Measurements from ENCODE around the gene TSSK2. TPM values are rescaled to one million over a fixed set of nuclear protein-coding genes. Genes with fewer than 3 reads are reported as not detected.
A peak's percentile ranks its signal among the peaks of the same experiment; 100 is the strongest.

TSSK2 gene
- total and polyA plus RNA-seq, 2 experiments from 2014 or later, result not detected

GRCh38 chr22:19139974-19140373 is 8.9 kb downstream of the TSSK2 start (continued):
- TF ChIP-seq REST (IDR thresholded peaks at IDR 0.05; ENCODE audit: unreplicated experiment) (no peak), STAT1 (IDR thresholded peaks at IDR 0.05; ENCODE audit: unreplicated experiment) (no peak), NANOG (IDR thresholded peaks at IDR 0.05; ENCODE audit: borderline replicate concordance) (no peak)

DNA sequence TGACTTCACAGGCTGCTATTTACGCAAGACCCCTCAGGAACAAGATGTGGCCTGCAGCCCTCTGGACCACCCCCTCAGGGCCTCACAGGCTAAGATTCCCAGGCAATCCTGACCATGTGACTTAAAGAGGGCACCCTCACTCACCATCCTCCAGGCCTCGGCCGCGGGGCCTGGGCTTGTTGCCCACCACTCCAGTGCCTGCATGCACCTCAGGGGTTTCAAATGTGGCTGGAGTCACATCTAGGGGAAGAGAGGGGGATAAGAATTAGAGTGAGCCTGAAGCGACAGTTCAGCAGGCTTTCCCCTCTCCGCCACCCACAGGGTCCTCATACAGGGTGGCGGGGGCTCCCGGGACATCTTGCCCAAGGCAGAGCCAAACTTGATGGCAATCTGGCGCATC is 11.3 kb downstream of the TSSK2 start:
- Mint-ChIP-seq H3K9me3 (no peaks in the 10 kb centered on the region), H3K27me3 (ENCODE audit: insufficient read depth, low read depth, poor library complexity) (peaks cover 26% of the 10 kb centered on the region), H3K4me1 (peaks cover 18% of the 10 kb centered on the region), H3K27ac (no peak overlapping the region), H3K36me3 (ENCODE audit: low read depth) (peaks cover 32% of the 10 kb centered on the region), H3K4me3 (peak overlapping the region; percentile 54; the same call in 2 of the 3 replicates)
- ATAC-seq, result no peak
- peaks cover 26% of the 10 kb centered on the region for H3K27me3 ChIP-seq (ENCODE audit: insufficient read depth)
- H3K4me3 ChIP-seq, result no peak overlapping the region
- TF ChIP-seq POLR2AphosphoS5 (IDR thresholded peaks at IDR 0.05; ENCODE audit: low read depth), result no peak
- no peak for TF ChIP-seq ZNF462 (CRISPR knock-in tag; IDR thresholded peaks at IDR 0.05)
- no peaks in the 10 kb centered on the region for H3K9me2 ChIP-seq (ENCODE audit: insufficient read depth)
- DNase-seq (ENCODE audit: low spot score), result no peak
- H3K4me1 ChIP-seq (ENCODE audit: insufficient read depth), result peaks cover 4% of the 10 kb centered on the region; the same call in 1 of the 2 replicates
- H4K20me1 ChIP-seq (replicated peaks; ENCODE audit: insufficient read depth), result no peaks in the 10 kb centered on the region
- peaks cover 12% of the 10 kb centered on the region for H3K79me2 ChIP-seq (replicated peaks; ENCODE audit: insufficient read depth)
- no peak overlapping the region for H2AFZ ChIP-seq
- 0 out of 2 replicates have a peak, but pooled peaks cover 4% of the 10 kb centered on the region for H3F3A ChIP-seq (replicated peaks; ENCODE audit: low read depth)
- no peak overlapping the region for H3K27ac ChIP-seq (ENCODE audit: low read depth)
- peaks cover 6% of the 10 kb centered on the region for H3K36me3 ChIP-seq (ENCODE audit: insufficient read depth)
- H3K4me2 ChIP-seq, result no peak overlapping the region

All from GM23338 (cell line).